Fibroblast of lung (primary cell): ENCODE results near the gene DSG1.

Experiments used
- CTCF ChIP-seq, 2 donors: IDR thresholded peaks in 1 of 2; conservative IDR thresholded peaks in 1 of 2; 1 replicate in 1 of 2; 2 replicates in 1 of 2; pipeline ENCODE4 v1.5.1; 2011 to 2012; ENCODE audit warnings: low read length in 2 of 2, control low read depth in 1 of 2, inconsistent platforms in 1 of 2, low read depth in 1 of 2, mild to moderate bottlenecking in 1 of 2
- EZH2 ChIP-seq: IDR thresholded peaks from 2 replicates; pipeline ENCODE4 v1.5.1; 2012; ENCODE audit warnings: low read length, control low read depth, mild to moderate bottlenecking; ENCODE audit errors: missing control alignments

DNA sequence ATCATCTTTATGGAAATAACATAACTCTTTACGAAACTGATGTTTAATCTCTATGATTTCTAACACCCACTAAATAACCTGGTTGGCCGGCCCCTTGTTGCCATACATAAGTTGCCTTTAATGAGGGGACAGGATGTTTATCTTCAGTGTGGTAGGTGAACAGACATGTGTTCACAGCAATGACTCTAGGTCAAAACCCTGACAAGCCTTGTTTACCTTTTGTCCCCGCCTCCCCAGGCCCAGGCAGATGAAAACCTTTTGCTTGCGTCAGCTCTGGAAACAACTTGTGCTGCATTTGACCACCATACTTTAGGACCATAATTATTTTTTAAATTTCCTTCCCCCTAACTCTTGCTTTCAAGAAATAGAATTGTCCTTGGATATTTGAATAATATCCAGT lies 55.7 kb downstream of the DSG1 start:
- TF ChIP-seq EZH2: no peak
- TF ChIP-seq CTCF (conservative IDR thresholded peaks at IDR 0.05 in 1 of 2, IDR thresholded peaks at IDR 0.05 in 1 of 2; ENCODE audit: low read depth in 1 of 2, low read length in 2 of 2): no peak
